ENCODE results near the gene C6orf141.

The C6orf141 gene

DNA sequence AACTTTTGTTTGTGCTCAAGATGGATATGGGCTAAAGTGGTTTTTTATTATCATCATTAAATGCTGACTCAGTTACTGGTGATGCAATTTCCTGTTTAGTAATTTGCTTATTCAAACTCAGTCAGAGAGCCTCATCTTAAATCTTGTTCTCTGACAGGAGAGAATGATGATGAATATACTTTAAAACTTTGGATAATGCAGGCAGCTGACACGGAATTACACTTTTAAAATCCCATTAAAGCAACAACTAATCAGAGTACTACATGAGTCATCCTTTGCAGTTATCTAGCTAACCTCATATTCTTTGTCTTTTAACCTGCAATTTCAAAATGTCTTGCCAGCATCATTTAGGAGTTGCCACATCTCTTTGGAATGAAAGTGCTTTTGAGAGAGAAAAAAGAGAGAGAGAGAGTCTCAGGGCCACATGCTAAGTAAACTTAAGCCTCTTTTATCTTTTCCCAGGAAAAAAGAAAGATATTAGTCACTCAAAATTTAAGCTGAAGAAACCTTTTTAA, 9.2 kb upstream of the C6orf141 start:
- DNase-seq: no peak

DNA sequence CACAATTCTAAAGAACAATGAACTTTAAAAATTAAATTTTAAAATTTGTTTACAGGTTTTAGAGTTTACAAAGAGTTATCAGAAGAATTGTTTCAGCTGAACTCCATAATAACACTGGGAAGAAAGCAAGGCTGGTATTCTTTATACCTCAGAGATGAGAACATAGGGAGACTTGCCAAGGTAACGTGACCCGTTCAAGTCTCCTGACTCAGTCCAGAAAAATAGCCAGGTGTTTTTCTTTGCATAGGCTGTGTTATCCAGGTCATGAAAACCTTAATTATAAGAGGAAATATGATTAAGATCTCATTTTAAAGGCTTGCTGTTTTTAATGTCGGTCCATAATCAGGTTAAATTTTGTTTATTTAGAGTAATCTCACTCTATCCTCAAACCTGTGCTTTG, 8.5 kb upstream of the C6orf141 start:
- no peak for DNase-seq

DNA sequence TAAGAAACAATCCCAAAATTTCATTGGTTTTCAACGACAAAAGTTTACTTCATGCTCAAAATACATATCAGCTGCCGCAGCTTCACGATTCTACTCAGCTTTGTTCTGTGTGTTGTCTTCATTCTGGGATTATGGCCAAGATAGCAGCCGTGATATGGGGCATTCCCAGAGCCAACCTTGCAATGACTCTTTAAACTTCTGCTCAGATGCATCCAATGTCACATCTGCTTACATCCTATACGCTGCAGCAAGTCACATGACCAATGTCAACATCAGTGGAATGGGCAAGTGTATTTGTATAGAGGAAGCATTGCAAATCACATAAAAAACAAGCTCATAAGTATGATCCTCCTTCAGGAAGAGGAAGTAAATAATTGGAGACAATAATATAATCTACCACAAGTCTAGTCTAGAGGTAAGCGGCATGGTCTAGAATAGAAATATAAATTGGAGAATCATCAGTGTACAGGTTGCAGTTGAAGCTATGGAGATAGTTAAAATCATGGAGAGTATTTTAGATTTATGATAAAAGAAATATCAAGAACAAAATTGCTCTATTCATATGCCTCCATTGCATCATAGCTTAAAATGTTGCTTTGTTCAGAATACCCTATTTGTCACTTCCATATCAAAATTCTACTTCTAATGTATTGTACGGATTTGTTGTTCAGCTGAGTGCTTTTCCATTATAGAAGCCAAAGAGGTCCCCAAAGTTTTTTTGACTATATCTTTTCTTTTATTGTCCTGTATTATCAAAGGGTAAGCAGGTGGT, 7.2 kb upstream of the C6orf141 start:
- DNase-seq: no peak

- no peak for DNase-seq
Observed at GRCh38 chr6:49546331-49546730, 4.1 kb upstream of the C6orf141 start.

DNA sequence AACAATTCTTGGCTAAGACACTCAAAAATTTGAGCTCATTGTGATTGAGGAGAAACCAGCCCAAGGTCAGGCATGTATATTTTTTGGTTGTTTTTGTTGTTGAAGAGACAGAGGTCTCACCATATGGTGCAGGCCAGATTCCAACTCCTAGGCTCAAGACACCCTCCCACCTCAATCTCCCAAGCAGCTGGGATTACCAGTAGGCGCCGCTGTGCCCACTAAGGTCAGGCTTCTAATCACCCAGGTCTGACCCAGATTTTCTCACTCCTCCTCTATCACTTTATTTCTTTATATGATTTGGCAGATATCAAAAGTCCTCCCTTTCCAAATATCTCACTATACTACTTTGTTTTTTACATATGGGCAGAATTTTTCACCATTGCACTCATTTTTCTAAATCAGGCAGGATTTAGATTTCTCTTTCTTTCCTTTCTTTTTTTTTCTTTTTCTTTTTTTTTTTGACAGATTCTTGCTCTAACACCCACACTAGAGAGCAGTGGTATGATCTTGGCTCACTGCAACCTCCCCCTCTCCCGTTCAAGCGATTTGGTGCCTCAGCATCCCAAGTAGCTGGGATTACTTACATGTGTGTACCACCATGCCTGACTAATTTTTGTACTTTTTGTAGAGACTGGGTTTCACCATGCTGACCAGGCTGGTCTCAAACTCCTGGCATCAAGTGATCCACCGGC, 1.7 kb upstream of the C6orf141 start:
- DNase-seq: no peak

- no peak for DNase-seq
Observed at GRCh38 chr6:49549691-49550491, 577 bp upstream of the C6orf141 start.

GRCh38 chr6:49551078-49551865, 804 bp downstream of the C6orf141 start:
- no peak for DNase-seq

GRCh38 chr6:49551866-49552129, 1.3 kb downstream of the C6orf141 start:
- no peak for DNase-seq

DNA sequence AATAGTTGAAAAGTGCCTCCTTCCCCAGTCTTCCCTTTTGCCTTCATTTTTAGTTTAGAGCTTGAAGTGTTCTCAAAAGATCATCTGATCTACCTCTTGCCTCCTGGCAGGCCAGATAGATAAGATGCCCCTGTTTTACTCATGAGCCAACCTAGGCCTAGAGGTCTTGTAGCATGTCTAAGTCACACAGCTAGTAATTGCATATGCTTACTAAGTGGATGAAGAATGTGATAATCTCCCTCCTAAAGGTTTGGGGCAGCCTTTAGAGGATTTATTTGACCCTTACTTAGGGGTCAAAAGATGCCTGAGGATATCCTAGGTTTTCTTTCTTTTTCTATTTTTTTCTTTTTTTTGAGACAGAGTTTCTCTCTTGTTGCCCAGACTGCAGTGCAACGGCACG, 2.1 kb downstream of the C6orf141 start:
- DNase-seq: no peak

DNA sequence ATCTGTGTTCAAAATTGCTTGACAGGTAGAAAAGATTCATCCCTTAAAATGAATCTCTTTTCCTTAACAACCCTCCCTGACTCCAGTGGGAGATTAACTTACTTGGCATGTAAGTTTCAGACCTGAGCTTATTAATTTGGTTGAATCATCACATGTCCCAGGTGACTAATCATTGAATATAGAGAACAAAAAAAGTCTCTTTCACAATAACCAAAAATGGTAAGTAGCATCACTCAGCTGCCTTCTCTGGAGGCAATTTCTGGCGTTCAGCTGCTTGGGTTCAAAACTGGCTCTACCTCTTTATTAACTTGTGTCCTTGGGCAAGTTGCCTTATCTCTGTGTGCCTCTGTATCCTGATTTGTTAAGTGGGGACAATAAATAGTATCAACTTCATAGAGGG, 2.9 kb downstream of the C6orf141 start:
- no peak for DNase-seq

DNA sequence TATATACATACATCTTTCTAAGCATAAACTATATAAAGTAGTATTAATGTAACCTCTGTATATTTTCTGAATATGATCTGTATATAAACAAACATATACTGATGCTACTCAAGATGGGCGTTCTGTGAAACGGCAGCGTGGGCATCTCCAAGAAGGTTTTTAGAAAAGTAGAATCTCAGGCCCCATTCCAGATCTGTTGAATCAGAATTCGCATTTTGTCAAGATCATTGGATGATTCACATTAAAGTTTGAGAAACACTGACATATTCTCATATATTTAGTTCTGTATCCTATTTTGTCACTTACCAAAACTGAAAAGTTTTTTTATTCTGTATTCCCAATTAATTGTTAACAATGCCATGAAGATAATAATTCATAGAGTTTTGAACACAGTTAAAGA, 5.5 kb downstream of the C6orf141 start:
- no peak for DNase-seq

DNA sequence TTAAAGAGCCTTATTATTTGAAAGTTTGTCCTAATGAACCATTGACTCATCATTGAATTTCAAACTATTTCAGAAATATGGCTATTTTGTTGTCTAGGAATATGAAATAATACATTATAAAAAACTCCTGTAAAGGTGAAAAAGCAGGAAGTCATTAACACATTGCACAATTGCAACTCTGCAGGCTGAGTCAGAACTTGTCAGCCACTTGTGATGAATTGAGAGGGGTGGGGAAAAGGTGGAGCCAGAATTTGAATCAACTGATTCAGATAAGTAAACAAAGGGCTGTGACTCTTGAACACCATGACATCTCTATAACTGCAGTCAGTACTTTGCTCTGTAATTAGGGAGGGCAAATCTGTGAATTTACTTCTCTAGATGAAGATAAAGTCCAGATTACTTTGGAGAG, 6.0 kb downstream of the C6orf141 start:
- DNase-seq: peak; percentile 65

GRCh38 chr6:49557177-49557576, 6.7 kb downstream of the C6orf141 start:
- no peak for DNase-seq

- DNase-seq: no peak
Observed at GRCh38 chr6:49558238-49558637, 7.8 kb downstream of the C6orf141 start.

GRCh38 chr6:49563006-49563886, 12.8 kb downstream of the C6orf141 start:
- no peak for DNase-seq

DNA sequence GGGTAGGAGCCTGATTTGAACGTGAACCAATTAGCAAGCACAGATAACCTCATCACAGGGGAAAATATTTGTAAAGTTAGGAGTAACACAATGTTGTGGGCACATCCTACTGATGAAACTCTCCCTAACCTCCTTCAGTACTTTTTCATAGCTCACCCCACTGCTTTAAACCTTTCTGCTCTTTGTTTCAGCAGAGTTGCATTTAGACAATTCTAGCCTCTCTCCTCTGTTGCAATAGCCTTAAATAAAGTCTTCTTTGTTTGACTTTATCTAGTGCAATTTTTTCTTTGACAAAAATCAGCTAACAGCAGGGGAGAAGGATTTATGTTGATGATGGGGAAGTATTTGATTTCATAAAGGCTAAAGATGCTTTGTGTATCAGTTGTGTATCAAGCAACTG, 14.1 kb downstream of the C6orf141 start:
- no peak for DNase-seq

- no peak for DNase-seq
Observed at GRCh38 chr6:49565261-49565660, 14.8 kb downstream of the C6orf141 start.

GRCh38 chr6:49565855-49566254, 15.4 kb downstream of the C6orf141 start:
- no peak for DNase-seq

GRCh38 chr6:49570474-49571079, 20.1 kb downstream of the C6orf141 start:
- DNase-seq: no peak

DNA sequence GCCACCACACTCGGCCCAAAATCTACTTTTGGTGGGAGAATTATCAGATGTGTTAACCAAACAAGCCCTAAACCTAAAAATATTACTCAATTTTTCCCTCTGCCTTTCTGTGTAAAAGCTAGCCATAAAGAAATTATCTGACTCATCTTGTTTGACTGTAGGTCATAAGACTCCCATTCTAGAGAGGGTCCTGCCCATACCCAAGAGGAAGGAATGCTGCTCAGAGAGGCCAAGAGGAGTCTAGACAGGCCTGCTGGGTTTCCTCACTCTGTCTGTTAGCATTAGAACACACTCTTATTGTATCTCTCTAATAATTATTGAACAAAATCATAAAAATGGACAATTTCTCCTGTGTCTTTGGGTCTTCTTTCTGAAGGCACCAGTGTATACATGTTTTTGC, 26.1 kb downstream of the C6orf141 start:
- no peak for DNase-seq

GRCh38 chr6:49579649-49580048, 29.2 kb downstream of the C6orf141 start:
- no peak for DNase-seq

DNA sequence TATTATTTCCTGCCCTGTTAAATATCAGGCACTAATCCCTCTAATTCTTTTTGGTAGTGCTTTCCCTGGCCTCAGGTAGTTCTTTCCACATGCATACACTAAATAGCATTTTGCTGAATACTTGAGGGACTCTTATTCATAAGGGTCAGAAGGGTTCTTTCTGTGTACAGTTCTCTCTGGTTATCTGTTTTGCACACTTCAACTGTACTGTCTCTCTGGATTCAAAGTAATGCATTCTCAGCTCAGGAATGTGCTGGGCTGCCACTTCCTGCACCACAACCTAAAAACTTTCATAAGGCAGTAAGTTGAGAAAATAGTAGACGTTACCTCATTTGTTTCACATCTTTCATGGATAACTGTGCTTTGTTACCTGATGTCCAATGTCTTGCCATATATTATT, 32.1 kb downstream of the C6orf141 start:
- DNase-seq: no peak
